GM12878 (cell line): ENCODE data around the gene CDH4. TPM values are rescaled to one million over a fixed set of nuclear protein-coding genes. Genes with fewer than 3 reads are reported as not detected.

Experiments used
- ATAC-seq: fragments of 200-7000 bp; cut with Tn5 transposase; 3 replicates; pipeline ENCODE4 v1.9.1; 2020; ENCODE audit warnings: mild to moderate bottlenecking, moderate library complexity
- BruUV-seq: library from RNA; stranded (reverse); fragments of 400-500 nt; replicated peaks from 2 replicates; lab custom pipeline; 2021; lab: Mats Ljungman, UMichigan
- CTCF ChIA-PET: fragments of 300-600 bp; sonication (Branson Sonifier 250); formaldehyde crosslinking; extraction: SDS; loops from one replicate; lab custom pipeline; 2021; ENCODE audit warnings: inconsistent platforms; lab: Yijun Ruan, JAX
- POLR2A ChIA-PET: fragments of 350-600 bp; formaldehyde crosslinking; extraction: SDS; loops from one replicate; lab custom pipeline; 2021; ENCODE audit warnings: inconsistent platforms; lab: Charles Lee
- RAD21 ChIA-PET: fragments of 300-600 bp; sonication (Branson Sonifier 250); formaldehyde crosslinking; loops from one replicate; lab custom pipeline; 2023; ENCODE audit warnings: antibody characterized with exemption; ENCODE audit not compliant: unreplicated experiment; lab: Charles Lee
- SMC1A ChIA-PET: fragments of 300-600 bp; sonication (Branson Sonifier 250); formaldehyde crosslinking; loops from one replicate; lab custom pipeline; 2023; ENCODE audit not compliant: unreplicated experiment, uncharacterized antibody; lab: Charles Lee
- DNase-seq: peaks from one replicate; pipeline ENCODE4 v3.0.0-alpha.2; 2011; ENCODE audit warnings: low read depth, low spot score
- FAIRE-seq: peaks from 3 replicates; lab custom pipeline; 2011; peaks lifted over from hg19 to GRCh38; lab: Jason Lieb, UNC
- H2AFZ ChIP-seq: 2 replicates; pipeline ENCODE4 v1.6.0; 2011; ENCODE audit warnings: low read depth, low read length, control low read depth; ENCODE audit not compliant: control insufficient read depth
- H3K27ac ChIP-seq: 2 replicates; pipeline ENCODE4 v1.5.1; 2011; ENCODE audit warnings: control low read depth; ENCODE audit not compliant: control insufficient read depth, insufficient read depth
- H3K27me3 ChIP-seq, 2 experiments: replicated peaks in 1 of 2; 2 replicates each; pipeline versions ENCODE4 v1.6.0 to v1.6.1; 2011; ENCODE audit warnings: low read length in 1 of 2; ENCODE audit not compliant: control insufficient read depth in 2 of 2, insufficient read depth in 2 of 2
- H3K36me3 ChIP-seq, 2 experiments: 2 replicates each; pipeline ENCODE4 v1.5.1; 2011; ENCODE audit warnings: low read length in 1 of 2; ENCODE audit not compliant: control insufficient read depth in 2 of 2, insufficient read depth in 2 of 2
- H3K4me1 ChIP-seq: 2 replicates; pipeline ENCODE4 v1.6.1; 2011; ENCODE audit warnings: mild to moderate bottlenecking, low read length, moderate library complexity, mixed read lengths; ENCODE audit not compliant: control insufficient read depth, insufficient read depth
- H3K4me2 ChIP-seq: 2 replicates; pipeline ENCODE4 v1.6.0; 2011; ENCODE audit warnings: control low read depth; ENCODE audit not compliant: control insufficient read depth, insufficient read depth
- H3K4me3 ChIP-seq: fragments of 200-600 bp; sonication (generic); 2 replicates; pipeline ENCODE4 v1.5.1; 2016
- H3K79me2 ChIP-seq: 2 replicates; pipeline ENCODE4 v1.6.0; 2011; ENCODE audit warnings: low read length; ENCODE audit not compliant: control insufficient read depth, insufficient read depth
- H3K9ac ChIP-seq: 2 replicates; pipeline ENCODE4 v1.8.0; 2011; ENCODE audit warnings: low read length, control low read depth, mixed read lengths; ENCODE audit not compliant: control insufficient read depth, insufficient read depth
- H3K9me3 ChIP-seq: replicated peaks from 3 replicates; pipeline ENCODE4 v1.5.1; 2011; ENCODE audit warnings: mild to moderate bottlenecking, low read length; ENCODE audit not compliant: control insufficient read depth, insufficient read depth
- H4K20me1 ChIP-seq: 2 replicates; pipeline ENCODE4 v1.6.0; 2011; ENCODE audit not compliant: control insufficient read depth, insufficient read depth
- CHD4 ChIP-seq: fragments of 200-600 bp; sonication (generic); IDR thresholded peaks from 2 replicates; pipeline ENCODE4 v1.6.1; 2016; ENCODE audit warnings: mild to moderate bottlenecking
- ESRRA ChIP-seq: IDR thresholded peaks from 2 replicates; pipeline ENCODE4 v1.6.1; 2012; ENCODE audit warnings: mild to moderate bottlenecking, low read length, improper control_type of control experiment
- HDGF ChIP-seq: fragments of 450-650 bp; IDR thresholded peaks from 2 replicates; pipeline ENCODE4 v1.6.1; 2016; ENCODE audit warnings: antibody characterized with exemption
- IRF4 ChIP-seq: IDR thresholded peaks from 2 replicates; pipeline ENCODE4 v1.6.1; 2011; ENCODE audit warnings: low read depth, low read length
- RUNX3 ChIP-seq: IDR thresholded peaks from 2 replicates; pipeline ENCODE4 v1.6.1; 2012; ENCODE audit warnings: low read length, inconsistent platforms
- SIX5 ChIP-seq: IDR thresholded peaks from 2 replicates; pipeline ENCODE4 v1.6.1; 2011; ENCODE audit warnings: mild to moderate bottlenecking, low read depth, low read length, moderate library complexity; ENCODE audit not compliant: severe bottlenecking
- ZNF217 ChIP-seq: fragments of 450-650 bp; IDR thresholded peaks from 2 replicates; pipeline ENCODE4 v1.6.1; 2017; ENCODE audit warnings: antibody characterized with exemption, mild to moderate bottlenecking
- WGBS: methylation state at CpG from one replicate; pipeline ENCODE4 v1.1.6; 2016; ENCODE audit warnings: low lambda C conversion rate; ENCODE audit not compliant: insufficient replicate concordance, insufficient coverage; ENCODE audit errors: missing lambda C conversion rate; 5-methylcytosine and 5-hydroxymethylcytosine counted together
- in situ Hi-C: fragments of 300-500 bp; cut with MboI; formaldehyde crosslinking; loops from 9 replicates; pipeline ENCODE4 v1.14.3; 2018; ENCODE audit warnings: mixed read lengths
- intact Hi-C: fragments of 100-400 bp; cut with micrococcal nuclease; formaldehyde crosslinking; loops from one replicate; pipeline ENCODE4 v1.14.2; 2022; ENCODE audit not compliant: unreplicated experiment
- polyA plus RNA-seq, 11 experiments: library from polyadenylated mRNA; depleted of rRNA in 4 of 11; unstranded in 6 of 11; stranded (reverse) in 5 of 11; fragments of >200 nt; fragmentation: Nextera tagmentation in 4 of 11; fragmentation: Illumina TruSeq in 1 of 11; extraction: Ambion mirVana in 4 of 11; extraction: Trizol in 1 of 11; gene quantifications; 1 replicate in 1 of 11; 2 replicates in 10 of 11; pipeline versions ENCODE4 v1.2.1 to v1.2.3, GENCODE V29; 2011 to 2016; ENCODE audit warnings: inconsistent platforms in 2 of 11, missing spikeins in 2 of 11, low read depth in 1 of 11
- total RNA-seq, 4 experiments: library from RNA; depleted of rRNA in 3 of 4; stranded (reverse); fragments of >200 nt in 3 of 4; fragmentation: Illumina TruSeq in 1 of 4; extraction: Trizol in 1 of 4; gene quantifications; 2 replicates each; pipeline versions ENCODE4 v1.2.1 to v1.2.3, GENCODE V29; 2013 to 2021
- TF ChIP-seq, protein P1 (sequence below): fragments of 450-650 bp; IDR thresholded peaks from 2 replicates; pipeline ENCODE4 v1.6.1; 2017; ENCODE audit warnings: mild to moderate bottlenecking, moderate library complexity
- TF ChIP-seq, protein P2 (sequence below): IDR thresholded peaks from 2 replicates; pipeline ENCODE4 v1.6.1; 2011; ENCODE audit warnings: mild to moderate bottlenecking, low read depth, low read length, moderate library complexity; ENCODE audit not compliant: insufficient replicate concordance
- TF ChIP-seq, protein P3 (sequence below): fragments of 450-650 bp; formaldehyde crosslinking; IDR thresholded peaks from 2 replicates; pipeline ENCODE4 v1.4.0; 2020; ENCODE audit warnings: mild to moderate bottlenecking, moderate library complexity

The CDH4 gene
- total and polyA plus RNA-seq, 10 of the 15 experiments (the other 5 are each of a cell fraction or from before 2014, with no cell fraction given): not detected

DNA sequence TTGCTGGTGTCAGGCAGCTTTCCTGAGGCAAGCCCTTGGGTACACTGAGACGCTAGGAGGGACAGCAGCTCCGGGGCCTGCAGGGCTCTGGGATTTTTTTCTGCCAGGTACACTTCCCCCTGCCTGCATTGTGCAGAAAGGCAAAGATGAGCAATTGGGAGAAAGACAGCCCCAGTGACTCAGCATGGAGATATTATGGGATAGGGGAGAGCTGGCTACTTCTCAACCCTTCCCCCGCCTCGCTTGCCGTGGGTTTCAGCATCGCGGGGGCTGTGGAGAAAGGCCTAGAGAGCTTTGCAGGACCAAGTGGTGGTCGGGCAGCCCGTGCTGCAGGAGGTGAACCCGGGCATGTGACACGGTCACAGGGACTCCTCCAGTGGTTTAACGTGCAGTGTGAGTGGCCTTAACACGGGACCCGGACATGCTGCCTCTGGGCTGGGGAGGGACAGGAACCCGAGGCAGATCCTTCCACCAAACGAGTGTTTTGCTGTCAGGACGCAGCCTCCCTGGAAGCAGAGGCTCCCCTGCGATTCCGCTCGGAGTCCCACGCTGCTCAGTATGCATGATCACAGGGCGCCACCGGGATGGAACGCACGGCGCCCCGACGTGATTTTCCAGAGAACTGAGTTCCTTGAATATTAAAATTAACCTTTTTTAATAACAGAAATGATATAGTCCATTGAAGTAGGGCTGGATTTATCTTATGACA, 139.9 kb downstream of the CDH4 start (continued):
- TF ChIP-seq, protein P1, sequence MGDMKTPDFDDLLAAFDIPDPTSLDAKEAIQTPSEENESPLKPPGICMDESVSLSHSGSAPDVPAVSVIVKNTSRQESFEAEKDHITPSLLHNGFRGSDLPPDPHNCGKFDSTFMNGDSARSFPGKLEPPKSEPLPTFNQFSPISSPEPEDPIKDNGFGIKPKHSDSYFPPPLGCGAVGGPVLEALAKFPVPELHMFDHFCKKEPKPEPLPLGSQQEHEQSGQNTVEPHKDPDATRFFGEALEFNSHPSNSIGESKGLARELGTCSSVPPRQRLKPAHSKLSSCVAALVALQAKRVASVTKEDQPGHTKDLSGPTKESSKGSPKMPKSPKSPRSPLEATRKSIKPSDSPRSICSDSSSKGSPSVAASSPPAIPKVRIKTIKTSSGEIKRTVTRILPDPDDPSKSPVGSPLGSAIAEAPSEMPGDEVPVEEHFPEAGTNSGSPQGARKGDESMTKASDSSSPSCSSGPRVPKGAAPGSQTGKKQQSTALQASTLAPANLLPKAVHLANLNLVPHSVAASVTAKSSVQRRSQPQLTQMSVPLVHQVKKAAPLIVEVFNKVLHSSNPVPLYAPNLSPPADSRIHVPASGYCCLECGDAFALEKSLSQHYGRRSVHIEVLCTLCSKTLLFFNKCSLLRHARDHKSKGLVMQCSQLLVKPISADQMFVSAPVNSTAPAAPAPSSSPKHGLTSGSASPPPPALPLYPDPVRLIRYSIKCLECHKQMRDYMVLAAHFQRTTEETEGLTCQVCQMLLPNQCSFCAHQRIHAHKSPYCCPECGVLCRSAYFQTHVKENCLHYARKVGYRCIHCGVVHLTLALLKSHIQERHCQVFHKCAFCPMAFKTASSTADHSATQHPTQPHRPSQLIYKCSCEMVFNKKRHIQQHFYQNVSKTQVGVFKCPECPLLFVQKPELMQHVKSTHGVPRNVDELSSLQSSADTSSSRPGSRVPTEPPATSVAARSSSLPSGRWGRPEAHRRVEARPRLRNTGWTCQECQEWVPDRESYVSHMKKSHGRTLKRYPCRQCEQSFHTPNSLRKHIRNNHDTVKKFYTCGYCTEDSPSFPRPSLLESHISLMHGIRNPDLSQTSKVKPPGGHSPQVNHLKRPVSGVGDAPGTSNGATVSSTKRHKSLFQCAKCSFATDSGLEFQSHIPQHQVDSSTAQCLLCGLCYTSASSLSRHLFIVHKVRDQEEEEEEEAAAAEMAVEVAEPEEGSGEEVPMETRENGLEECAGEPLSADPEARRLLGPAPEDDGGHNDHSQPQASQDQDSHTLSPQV: no peak
- TF ChIP-seq ESRRA: no peak
- TF ChIP-seq, all 136 proteins: peak for 0

DNA sequence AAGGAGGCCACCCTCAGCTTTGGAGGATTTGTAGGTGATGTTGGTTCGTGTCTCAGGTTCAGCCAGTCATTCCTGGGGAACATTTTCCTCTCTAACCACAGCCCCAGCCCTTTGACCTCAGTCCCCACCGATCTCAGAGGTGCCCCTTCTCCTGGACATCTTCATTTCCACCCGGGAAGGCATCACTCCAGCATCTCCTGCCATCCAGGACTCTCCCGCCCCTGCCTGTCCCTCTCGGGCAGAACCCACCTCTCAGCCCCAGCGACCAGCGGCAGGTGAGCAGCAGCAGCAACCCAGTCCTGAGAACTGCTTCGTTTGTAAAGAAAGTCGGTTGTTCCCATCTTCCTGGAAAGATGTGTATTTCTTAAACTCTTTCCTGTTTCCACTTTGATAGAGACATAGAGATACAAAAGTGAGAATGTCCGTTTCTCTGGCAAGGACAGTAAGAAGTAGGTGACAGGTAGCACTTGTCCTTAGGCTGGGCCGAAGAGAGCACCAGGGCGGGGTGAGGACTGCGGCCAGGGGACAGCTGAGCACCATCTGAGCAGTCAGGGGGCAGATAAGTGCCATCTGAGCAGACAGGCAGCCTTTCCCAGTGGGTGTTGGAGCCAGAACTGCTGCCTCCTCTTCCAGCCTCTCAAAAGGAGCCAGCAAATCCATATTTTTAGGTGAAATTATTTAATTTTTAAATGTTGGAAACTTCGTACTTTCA, 142.2 kb downstream of the CDH4 start:
- no peaks in the 10 kb centered on the region for H4K20me1 ChIP-seq
- H3K36me3 ChIP-seq: no peaks in the 10 kb centered on the region
- H3K4me2 ChIP-seq: no peak overlapping the region
- no peak overlapping the region for H3K4me3 ChIP-seq
- intact Hi-C loops: no loop called here
- ChIA-PET POLR2A (no interaction called here), CTCF (no interaction called here), RAD21 (no interaction called here), SMC1A (no interaction called here)
- no peak overlapping the region for H3K9ac ChIP-seq
- WGBS: 22% methylated on average over 14 of the region's 14 CpGs
- H3K27ac ChIP-seq: no peak overlapping the region
- H3K4me1 ChIP-seq: no peaks in the 10 kb centered on the region
- no peaks in the 10 kb centered on the region for H3K79me2 ChIP-seq
- in situ Hi-C loops: no loop called here
- no peak overlapping the region for H2AFZ ChIP-seq
- no TSS peak for BruUV-seq
- FAIRE-seq (no peak), ATAC-seq (no peak), DNase-seq (no peak)
- H3K9me3 ChIP-seq: no peaks in the 10 kb centered on the region; the same call in 2 of the 3 replicates
- H3K27me3 ChIP-seq: no peaks in the 10 kb centered on the region
- TF ChIP-seq SIX5 (no peak), IRF4 (no peak), ZNF217 (no peak), CHD4 (no peak), RUNX3 (no peak), HDGF (no peak)
- TF ChIP-seq, protein P2, sequence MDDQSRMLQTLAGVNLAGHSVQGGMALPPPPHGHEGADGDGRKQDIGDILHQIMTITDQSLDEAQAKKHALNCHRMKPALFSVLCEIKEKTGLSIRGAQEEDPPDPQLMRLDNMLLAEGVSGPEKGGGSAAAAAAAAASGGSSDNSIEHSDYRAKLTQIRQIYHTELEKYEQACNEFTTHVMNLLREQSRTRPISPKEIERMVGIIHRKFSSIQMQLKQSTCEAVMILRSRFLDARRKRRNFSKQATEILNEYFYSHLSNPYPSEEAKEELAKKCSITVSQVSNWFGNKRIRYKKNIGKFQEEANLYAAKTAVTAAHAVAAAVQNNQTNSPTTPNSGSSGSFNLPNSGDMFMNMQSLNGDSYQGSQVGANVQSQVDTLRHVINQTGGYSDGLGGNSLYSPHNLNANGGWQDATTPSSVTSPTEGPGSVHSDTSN: no peak
- TF ChIP-seq, protein P3, sequence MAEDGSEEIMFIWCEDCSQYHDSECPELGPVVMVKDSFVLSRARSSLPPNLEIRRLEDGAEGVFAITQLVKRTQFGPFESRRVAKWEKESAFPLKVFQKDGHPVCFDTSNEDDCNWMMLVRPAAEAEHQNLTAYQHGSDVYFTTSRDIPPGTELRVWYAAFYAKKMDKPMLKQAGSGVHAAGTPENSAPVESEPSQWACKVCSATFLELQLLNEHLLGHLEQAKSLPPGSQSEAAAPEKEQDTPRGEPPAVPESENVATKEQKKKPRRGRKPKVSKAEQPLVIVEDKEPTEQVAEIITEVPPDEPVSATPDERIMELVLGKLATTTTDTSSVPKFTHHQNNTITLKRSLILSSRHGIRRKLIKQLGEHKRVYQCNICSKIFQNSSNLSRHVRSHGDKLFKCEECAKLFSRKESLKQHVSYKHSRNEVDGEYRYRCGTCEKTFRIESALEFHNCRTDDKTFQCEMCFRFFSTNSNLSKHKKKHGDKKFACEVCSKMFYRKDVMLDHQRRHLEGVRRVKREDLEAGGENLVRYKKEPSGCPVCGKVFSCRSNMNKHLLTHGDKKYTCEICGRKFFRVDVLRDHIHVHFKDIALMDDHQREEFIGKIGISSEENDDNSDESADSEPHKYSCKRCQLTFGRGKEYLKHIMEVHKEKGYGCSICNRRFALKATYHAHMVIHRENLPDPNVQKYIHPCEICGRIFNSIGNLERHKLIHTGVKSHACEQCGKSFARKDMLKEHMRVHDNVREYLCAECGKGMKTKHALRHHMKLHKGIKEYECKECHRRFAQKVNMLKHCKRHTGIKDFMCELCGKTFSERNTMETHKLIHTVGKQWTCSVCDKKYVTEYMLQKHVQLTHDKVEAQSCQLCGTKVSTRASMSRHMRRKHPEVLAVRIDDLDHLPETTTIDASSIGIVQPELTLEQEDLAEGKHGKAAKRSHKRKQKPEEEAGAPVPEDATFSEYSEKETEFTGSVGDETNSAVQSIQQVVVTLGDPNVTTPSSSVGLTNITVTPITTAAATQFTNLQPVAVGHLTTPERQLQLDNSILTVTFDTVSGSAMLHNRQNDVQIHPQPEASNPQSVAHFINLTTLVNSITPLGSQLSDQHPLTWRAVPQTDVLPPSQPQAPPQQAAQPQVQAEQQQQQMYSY: no peak
